ENCODE measurements around the gene TEX29. TPM values are rescaled to one million over a fixed set of nuclear protein-coding genes. Genes with fewer than 3 reads are reported as not detected.

TEX29 gene
- total and polyA plus RNA-seq, 8 donors, result 0.35 to 1.2 (median 0.58) TPM

DNA sequence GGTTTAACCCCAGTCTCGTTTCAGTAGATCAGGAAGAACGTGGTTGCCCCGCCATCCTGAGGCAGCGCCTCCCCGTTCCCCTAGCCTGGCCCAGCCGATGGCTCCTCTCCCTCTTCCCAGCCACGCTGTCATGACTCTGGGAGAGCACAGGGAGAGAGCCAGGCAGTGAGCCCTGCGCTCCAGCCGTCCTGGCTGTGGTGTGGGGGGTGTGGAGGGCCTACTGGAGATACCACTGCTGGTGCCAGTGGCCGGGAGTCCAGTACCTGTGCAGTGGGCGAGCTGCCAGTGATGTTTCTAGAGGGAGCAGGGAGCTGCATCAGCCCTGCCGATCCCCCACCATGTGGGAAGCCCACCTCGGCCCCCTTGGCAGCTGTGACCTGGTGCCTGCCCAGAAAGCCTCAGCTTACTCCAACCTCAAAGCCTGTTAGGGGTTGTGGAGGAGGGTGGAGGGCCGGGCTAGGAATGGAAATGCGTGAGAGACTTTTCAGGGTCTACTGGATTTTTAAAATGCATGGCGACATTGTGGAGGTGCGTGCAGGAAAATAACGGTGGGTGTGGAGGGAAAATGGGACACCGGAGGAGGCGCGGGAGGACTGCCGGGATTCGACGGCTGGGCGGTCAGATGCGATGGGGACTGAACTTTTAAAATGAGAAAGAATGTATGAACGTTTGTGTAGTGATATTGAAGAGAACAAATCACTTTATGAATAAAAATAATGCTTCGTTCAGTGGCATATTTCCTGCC lies 4.9 kb downstream of the TEX29 start:
- H3K4me3 ChIP-seq, result no peak overlapping the region
- TF ChIP-seq, protein P1, sequence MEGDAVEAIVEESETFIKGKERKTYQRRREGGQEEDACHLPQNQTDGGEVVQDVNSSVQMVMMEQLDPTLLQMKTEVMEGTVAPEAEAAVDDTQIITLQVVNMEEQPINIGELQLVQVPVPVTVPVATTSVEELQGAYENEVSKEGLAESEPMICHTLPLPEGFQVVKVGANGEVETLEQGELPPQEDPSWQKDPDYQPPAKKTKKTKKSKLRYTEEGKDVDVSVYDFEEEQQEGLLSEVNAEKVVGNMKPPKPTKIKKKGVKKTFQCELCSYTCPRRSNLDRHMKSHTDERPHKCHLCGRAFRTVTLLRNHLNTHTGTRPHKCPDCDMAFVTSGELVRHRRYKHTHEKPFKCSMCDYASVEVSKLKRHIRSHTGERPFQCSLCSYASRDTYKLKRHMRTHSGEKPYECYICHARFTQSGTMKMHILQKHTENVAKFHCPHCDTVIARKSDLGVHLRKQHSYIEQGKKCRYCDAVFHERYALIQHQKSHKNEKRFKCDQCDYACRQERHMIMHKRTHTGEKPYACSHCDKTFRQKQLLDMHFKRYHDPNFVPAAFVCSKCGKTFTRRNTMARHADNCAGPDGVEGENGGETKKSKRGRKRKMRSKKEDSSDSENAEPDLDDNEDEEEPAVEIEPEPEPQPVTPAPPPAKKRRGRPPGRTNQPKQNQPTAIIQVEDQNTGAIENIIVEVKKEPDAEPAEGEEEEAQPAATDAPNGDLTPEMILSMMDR (IDR thresholded peaks at IDR 0.05), result no peak
- no peaks in the 10 kb centered on the region for H3K27me3 ChIP-seq
- H3K9me3 ChIP-seq, result no peaks in the 10 kb centered on the region
- H3K4me1 ChIP-seq, result no peaks in the 10 kb centered on the region
- ATAC-seq (no peak), DNase-seq (peak in 1 of 4 donors; percentile 65)
- H3K36me3 ChIP-seq, result no peaks in the 10 kb centered on the region
- no peak overlapping the region for H3K27ac ChIP-seq
- intact Hi-C loops (cut with DNase I), result no loop called here

DNA sequence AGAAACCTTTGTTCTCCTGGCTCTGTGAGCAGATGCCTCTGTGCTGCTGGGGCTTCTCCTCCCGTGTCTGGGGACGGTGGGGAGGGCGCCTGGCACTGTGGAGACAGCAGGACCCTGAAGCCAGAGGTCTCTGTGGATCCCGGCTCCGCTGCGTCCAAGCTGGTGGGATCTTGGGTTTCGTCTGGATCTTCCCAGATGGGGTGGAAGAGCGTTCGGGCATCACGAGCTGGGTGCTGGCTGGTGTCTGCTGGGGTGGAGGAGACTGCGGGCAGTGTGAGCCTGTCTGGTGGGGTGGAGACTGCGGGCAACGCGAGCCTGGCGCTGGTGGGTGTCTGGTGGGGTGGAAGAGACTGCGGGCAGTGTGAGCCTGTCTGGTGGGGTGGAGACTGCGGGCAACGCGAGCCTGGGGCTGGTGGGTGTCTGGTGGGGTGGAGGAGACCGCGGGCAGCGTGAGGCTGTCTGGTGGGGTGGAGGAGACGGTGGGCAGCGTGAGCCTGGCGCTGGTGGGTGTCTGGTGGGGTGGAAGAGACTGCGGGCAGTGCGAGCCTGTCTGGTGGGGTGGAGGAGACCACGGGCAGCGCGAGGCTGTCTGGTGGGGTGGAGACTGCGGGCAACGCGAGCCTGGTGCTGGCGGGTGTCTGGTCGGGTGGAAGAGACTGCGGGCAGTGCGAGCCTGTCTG lies 5.6 kb downstream of the TEX29 start:
- no peaks in the 10 kb centered on the region for H3K9me3 ChIP-seq
- TF ChIP-seq, protein P1 (IDR thresholded peaks at IDR 0.05), result no peak
- ATAC-seq (no peak), DNase-seq (peak in 1 of 4 donors; percentile 70)
- H3K36me3 ChIP-seq, result no peaks in the 10 kb centered on the region
- H3K27ac ChIP-seq, result no peak overlapping the region
- no peak overlapping the region for H3K4me3 ChIP-seq
- H3K4me1 ChIP-seq, result no peaks in the 10 kb centered on the region
- H3K27me3 ChIP-seq, result no peaks in the 10 kb centered on the region
- intact Hi-C loops (cut with DNase I), result no loop called here

DNA sequence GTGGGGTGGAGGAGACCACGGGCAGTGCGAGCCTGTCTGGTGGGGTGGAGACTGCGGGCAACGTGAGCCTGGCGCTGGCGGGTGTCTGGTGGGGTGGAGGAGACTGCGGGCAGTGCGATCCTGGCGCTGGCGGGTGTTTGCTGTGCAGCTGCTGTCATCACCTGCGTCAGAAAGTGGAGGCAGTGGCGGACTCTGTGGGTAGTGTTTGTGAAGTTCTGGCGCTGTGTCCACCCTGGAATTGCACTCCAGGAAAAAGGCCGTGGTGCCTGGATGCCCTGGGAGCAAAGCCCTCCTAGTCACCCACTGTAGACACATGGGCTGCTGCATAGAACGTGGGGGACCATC lies 6.2 kb downstream of the TEX29 start:
- ATAC-seq, result no peak
- Histone ChIP-seq H3K27ac (no peak overlapping the region), H3K36me3 (no peaks in the 10 kb centered on the region), H3K4me1 (no peaks in the 10 kb centered on the region), H3K9me3 (no peaks in the 10 kb centered on the region), H3K4me3 (no peak overlapping the region), H3K27me3 (no peaks in the 10 kb centered on the region)
- intact Hi-C loops (cut with DNase I), result no loop called here
- DNase-seq, result peak in 1 of 4 donors; percentile 64
- TF ChIP-seq, protein P1 (IDR thresholded peaks at IDR 0.05), result no peak

DNA sequence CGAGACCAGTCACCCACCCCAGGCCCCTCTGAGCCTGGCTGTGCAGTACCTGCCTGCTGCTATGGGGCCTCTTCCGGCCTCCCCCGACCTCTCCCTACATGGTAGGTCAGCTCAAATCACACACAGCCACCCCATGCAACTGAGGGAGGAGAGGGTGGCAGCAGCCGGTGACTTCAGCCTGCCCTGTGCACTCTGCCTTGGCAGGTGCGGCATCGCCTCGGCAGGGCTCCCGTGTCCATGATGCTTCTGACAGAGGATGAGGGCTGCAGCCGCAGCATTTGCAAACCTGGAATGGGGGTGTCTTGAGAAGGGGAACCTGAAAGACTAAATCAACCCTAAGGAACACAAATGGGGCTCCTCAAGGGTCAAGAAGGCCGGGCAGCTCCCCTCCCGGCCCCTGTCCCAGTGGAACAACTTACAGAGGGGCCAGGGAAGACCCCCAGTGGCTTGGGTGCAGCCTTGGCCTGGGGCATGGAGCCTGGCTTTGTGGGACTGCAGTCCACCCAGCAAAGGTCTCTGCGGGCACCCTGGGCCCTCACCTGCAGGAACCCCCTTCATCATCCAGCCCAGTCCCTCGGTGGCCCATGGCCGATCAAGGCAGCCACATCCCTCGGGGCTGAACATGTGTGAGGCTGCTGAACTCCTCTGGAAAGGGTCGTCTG lies 6.7 kb downstream of the TEX29 start:
- Histone ChIP-seq H3K4me1 (no peaks in the 10 kb centered on the region), H3K27ac (no peak overlapping the region), H3K4me3 (no peak overlapping the region), H3K27me3 (no peaks in the 10 kb centered on the region), H3K36me3 (no peaks in the 10 kb centered on the region), H3K9me3 (no peaks in the 10 kb centered on the region)
- TF ChIP-seq, protein P1 (IDR thresholded peaks at IDR 0.05), result no peak
- ATAC-seq, result no peak
- DNase-seq, result peak in 1 of 4 donors; percentile 71
- intact Hi-C loops (cut with DNase I), result no loop called here

Measured in left lung (tissue), 10 donors.